ENCODE measurements around the gene P2RX2. TPM values are rescaled to one million over a fixed set of nuclear protein-coding genes. Genes with fewer than 3 reads are reported as not detected.

P2RX2 gene
- total and polyA plus RNA-seq, 2 of the 4 experiments (the other 2 are of a cell fraction): not detected

GRCh38 chr12:132602572-132603239 lies 15.9 kb upstream of the P2RX2 start (continued):
- TF ChIP-seq, protein P1, sequence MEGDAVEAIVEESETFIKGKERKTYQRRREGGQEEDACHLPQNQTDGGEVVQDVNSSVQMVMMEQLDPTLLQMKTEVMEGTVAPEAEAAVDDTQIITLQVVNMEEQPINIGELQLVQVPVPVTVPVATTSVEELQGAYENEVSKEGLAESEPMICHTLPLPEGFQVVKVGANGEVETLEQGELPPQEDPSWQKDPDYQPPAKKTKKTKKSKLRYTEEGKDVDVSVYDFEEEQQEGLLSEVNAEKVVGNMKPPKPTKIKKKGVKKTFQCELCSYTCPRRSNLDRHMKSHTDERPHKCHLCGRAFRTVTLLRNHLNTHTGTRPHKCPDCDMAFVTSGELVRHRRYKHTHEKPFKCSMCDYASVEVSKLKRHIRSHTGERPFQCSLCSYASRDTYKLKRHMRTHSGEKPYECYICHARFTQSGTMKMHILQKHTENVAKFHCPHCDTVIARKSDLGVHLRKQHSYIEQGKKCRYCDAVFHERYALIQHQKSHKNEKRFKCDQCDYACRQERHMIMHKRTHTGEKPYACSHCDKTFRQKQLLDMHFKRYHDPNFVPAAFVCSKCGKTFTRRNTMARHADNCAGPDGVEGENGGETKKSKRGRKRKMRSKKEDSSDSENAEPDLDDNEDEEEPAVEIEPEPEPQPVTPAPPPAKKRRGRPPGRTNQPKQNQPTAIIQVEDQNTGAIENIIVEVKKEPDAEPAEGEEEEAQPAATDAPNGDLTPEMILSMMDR (conservative IDR thresholded peaks at IDR 0.05; ENCODE audit: low read depth, low read length): no peak

All from IMR-90 (cell line).